K562 (cell line): ENCODE results near the gene CTRL. TPM values are rescaled to one million over a fixed set of nuclear protein-coding genes. Genes with fewer than 3 reads are reported as not detected.

Source experiments
- ATAC-seq: fragments of 200-7000 bp; cut with Tn5 transposase; 3 replicates; pipeline ENCODE4 v1.9.1; 2020; ENCODE audit warnings: moderate library complexity
- BruUV-seq: library from RNA; stranded (reverse); fragments of 400-500 nt; replicated peaks from 2 replicates; lab custom pipeline; 2021; lab: Mats Ljungman, UMichigan
- CTCF ChIA-PET: fragments of 300-600 bp; formaldehyde crosslinking; extraction: SDS; loops from one replicate; lab custom pipeline; 2021; ENCODE audit warnings: low intra/inter-chr PET ratio; lab: Yijun Ruan, JAX
- POLR2A ChIA-PET: fragments of 300-600, 350-650 bp; sonication (Branson Sonifier 250); formaldehyde crosslinking; extraction: SDS; loops from one replicate; lab custom pipeline; 2021; ENCODE audit warnings: antibody characterized with exemption, inconsistent platforms; lab: Yijun Ruan, JAX
- DNase-seq, 4 experiments: peaks; one replicate each; pipeline versions ENCODE4 v3.0.0 to v3.0.0-alpha.2; 2011 to 2018; ENCODE audit warnings: low spot score in 3 of 4, mixed read lengths in 3 of 4; ENCODE audit errors: extremely low read depth in 1 of 4
- FAIRE-seq: peaks from 2 replicates; lab custom pipeline; 2011; peaks lifted over from hg19 to GRCh38; lab: Jason Lieb, UNC
- H2AFZ ChIP-seq: 2 replicates; pipeline ENCODE4 v1.6.0; 2011; ENCODE audit warnings: low read depth, low read length, control low read depth, inconsistent platforms
- H3K27ac ChIP-seq: fragments of 200-600 bp; 3 replicates; pipeline ENCODE4 v1.8.0; 2011; ENCODE audit warnings: low read depth, mild to moderate bottlenecking, control low read depth, inconsistent platforms, low read length, moderate library complexity, mixed read lengths; ENCODE audit errors: extremely low read depth
- H3K27me3 ChIP-seq, 2 experiments: fragments of 300-600 bp in 1 of 2; 2 replicates in 1 of 2; 3 replicates in 1 of 2; pipeline versions ENCODE4 v1.6.0 to v1.8.0; 2011; ENCODE audit warnings: inconsistent platforms in 2 of 2, low read length in 2 of 2, mild to moderate bottlenecking in 1 of 2, mixed read lengths in 1 of 2, moderate library complexity in 1 of 2; ENCODE audit not compliant: control insufficient read depth in 2 of 2, insufficient read depth in 2 of 2
- H3K36me3 ChIP-seq: fragments of 300-600 bp; 3 replicates; pipeline ENCODE4 v1.8.0; 2011; ENCODE audit warnings: mild to moderate bottlenecking, low read length, inconsistent platforms; ENCODE audit not compliant: control insufficient read depth, insufficient read depth
- H3K4me1 ChIP-seq, 2 experiments: fragments of 200-600 bp in 1 of 2; replicated peaks in 1 of 2; 2 replicates in 1 of 2; 3 replicates in 1 of 2; pipeline versions ENCODE4 v1.5.1 to v1.8.0; 2011; ENCODE audit warnings: inconsistent platforms in 2 of 2, low read length in 2 of 2, mild to moderate bottlenecking in 1 of 2, mixed read lengths in 1 of 2, moderate library complexity in 1 of 2; ENCODE audit not compliant: control insufficient read depth in 2 of 2, insufficient read depth in 2 of 2
- H3K4me2 ChIP-seq: 2 replicates; pipeline ENCODE4 v1.6.1; 2011; ENCODE audit warnings: low read length, control low read depth, inconsistent platforms, mixed read lengths; ENCODE audit not compliant: insufficient read depth
- H3K4me3 ChIP-seq: fragments of 200-600 bp; sonication (generic), shearing (Covaris generic); 2 replicates; pipeline ENCODE4 v1.5.1; 2016; ENCODE audit warnings: control low read depth, inconsistent platforms
- H3K79me2 ChIP-seq: fragments of 200-600 bp; 3 replicates; pipeline ENCODE4 v1.8.0; 2011; ENCODE audit warnings: low read length, inconsistent platforms; ENCODE audit not compliant: control insufficient read depth, insufficient read depth
- H3K9ac ChIP-seq, 2 experiments: 2 replicates each; pipeline versions ENCODE4 v1.6.0 to v1.6.1; 2011; ENCODE audit warnings: low read depth in 2 of 2, low read length in 2 of 2, control low read depth in 1 of 2, inconsistent platforms in 1 of 2, mild to moderate bottlenecking in 1 of 2, mixed read lengths in 1 of 2; ENCODE audit not compliant: insufficient read depth in 1 of 2
- H3K9me1 ChIP-seq: one replicate; pipeline ENCODE4 v1.6.0; 2011; ENCODE audit warnings: inconsistent platforms, mild to moderate bottlenecking, low read length, moderate library complexity; ENCODE audit not compliant: control insufficient read depth, insufficient read depth
- H3K9me3 ChIP-seq: replicated peaks from 2 replicates; pipeline ENCODE4 v1.5.1; 2011; ENCODE audit warnings: low read depth, low read length, inconsistent platforms; ENCODE audit not compliant: control insufficient read depth, insufficient read depth
- H4K20me1 ChIP-seq: replicated peaks from 2 replicates; pipeline ENCODE4 v1.6.1; 2011; ENCODE audit warnings: low read length, inconsistent platforms, mixed read lengths; ENCODE audit not compliant: control insufficient read depth, insufficient read depth
- ARHGAP35 ChIP-seq: fragments of 450-650 bp; IDR thresholded peaks from 2 replicates; pipeline ENCODE4 v1.6.1; 2018; ENCODE audit not compliant: partially characterized antibody
- ARID1B ChIP-seq: fragments of 450-650 bp; IDR thresholded peaks from 2 replicates; pipeline ENCODE4 v1.6.1; 2016; ENCODE audit warnings: antibody characterized with exemption, mild to moderate bottlenecking, inconsistent platforms
- BRF1 ChIP-seq: IDR thresholded peaks from 3 replicates; pipeline ENCODE4 v1.6.1; 2011; ENCODE audit warnings: borderline replicate concordance, mild to moderate bottlenecking; ENCODE audit not compliant: insufficient read length; ENCODE audit errors: extremely low read depth
- E2F5 ChIP-seq: sonication (generic); formaldehyde crosslinking; IDR thresholded peaks from 2 replicates; pipeline ENCODE4 v1.8.0; 2022; ENCODE audit warnings: mild to moderate bottlenecking, missing genetic modification reagents
- GATAD2A ChIP-seq: fragments of 450-650 bp; IDR thresholded peaks from 2 replicates; pipeline ENCODE4 v1.6.1; 2017
- L3MBTL2 ChIP-seq: fragments of 450-650 bp; IDR thresholded peaks from 2 replicates; pipeline ENCODE4 v1.6.1; 2016; ENCODE audit warnings: mild to moderate bottlenecking, moderate library complexity
- NFE2 ChIP-seq: IDR thresholded peaks from 2 replicates; pipeline ENCODE4 v1.6.1; 2014; ENCODE audit warnings: antibody characterized with exemption, low read depth
- PCBP1 ChIP-seq: fragments of 200-400 bp; formaldehyde crosslinking; IDR thresholded peaks from 2 replicates; pipeline ENCODE4 v1.6.1; 2018; ENCODE audit warnings: mild to moderate bottlenecking, low read depth, low read length; ENCODE audit not compliant: poor library complexity, severe bottlenecking
- REST ChIP-seq, 2 experiments: fragments of 450-650 bp; formaldehyde crosslinking in 1 of 2; IDR thresholded peaks; 2 replicates each; pipeline versions ENCODE4 v1.4.0 to v1.6.1; 2014 to 2020; ENCODE audit warnings: mild to moderate bottlenecking in 2 of 2, borderline replicate concordance in 1 of 2, low read depth in 1 of 2
- SMAD4 ChIP-seq: fragments of 250-450 bp; sonication (Bioruptor Pico); conservative IDR thresholded peaks from 2 replicates; pipeline ENCODE4 v1.8.0; 2021; ENCODE audit warnings: inconsistent platforms, mild to moderate bottlenecking, moderate library complexity
- SRSF3 ChIP-seq: fragments of 200-400 bp; formaldehyde crosslinking; IDR thresholded peaks from 2 replicates; pipeline ENCODE4 v1.6.1; 2016; ENCODE audit warnings: mild to moderate bottlenecking, low read length, moderate library complexity; ENCODE audit not compliant: insufficient read depth
- TRIM28 ChIP-seq: fragments of 450-650 bp; IDR thresholded peaks from 2 replicates; pipeline ENCODE4 v1.6.1; 2017
- ZNF384 ChIP-seq: IDR thresholded peaks from 2 replicates; pipeline ENCODE4 v1.6.1; 2012; ENCODE audit warnings: low read depth, low read length, improper control_type of control experiment
- ZNF589 ChIP-seq: fragments of 200-800 bp; sonication (Bioruptor generic); IDR thresholded peaks from 2 replicates; pipeline ENCODE4 v1.6.1; 2016; ENCODE audit warnings: low read depth, missing genetic modification characterization, missing compliant biosample characterization
- WGBS: fragments of 100-300 bp; shearing (Covaris generic); methylation state at CpG from one replicate; pipeline ENCODE4 v1.1.6; 2016; ENCODE audit warnings: low coverage, mixed read lengths; ENCODE audit not compliant: insufficient coverage; ENCODE audit errors: missing lambda C conversion rate; 5-methylcytosine and 5-hydroxymethylcytosine counted together
- in situ Hi-C: fragments of 300-500 bp; cut with MboI; formaldehyde crosslinking; loops from 4 replicates; pipeline ENCODE4 v1.15.0; 2018; ENCODE audit warnings: inconsistent platforms, mixed read lengths
- intact Hi-C: fragments of 100-400 bp; cut with micrococcal nuclease; formaldehyde crosslinking; loops from 2 replicates; pipeline ENCODE4 v1.14.2; 2022
- polyA plus RNA-seq, 8 experiments: library from polyadenylated mRNA; depleted of rRNA in 4 of 8; stranded (reverse) in 5 of 8; unstranded in 3 of 8; fragments of >200 nt; fragmentation: Nextera tagmentation in 2 of 8; fragmentation: Illumina TruSeq in 1 of 8; extraction: Ambion mirVana in 2 of 8; extraction: Trizol in 1 of 8; gene quantifications; 2 replicates each; pipeline versions ENCODE4 v1.2.1 to v1.2.3, GENCODE V29; 2011 to 2014; ENCODE audit warnings: inconsistent platforms in 1 of 8, missing spikeins in 1 of 8
- total RNA-seq, 7 experiments: library from RNA; depleted of rRNA in 6 of 7; stranded (reverse); fragments of >200 nt in 6 of 7; fragmentation: Illumina TruSeq in 2 of 7; extraction: Trizol in 2 of 7; gene quantifications; 2 replicates each; pipeline versions ENCODE4 v1.2.1 to v1.2.3, GENCODE V29; 2011 to 2021; ENCODE audit warnings: low replicate concordance in 1 of 7

CTRL gene
- total and polyA plus RNA-seq, 9 of the 15 experiments (the other 6 are each of a cell fraction or from before 2014, with no cell fraction given) = 1.4 to 5.6 (median 2.5) TPM

- intact Hi-C loops = no loop called here
- peaks cover 2 to 6% of the 10 kb centered on the region in 2 experiments; a peak in 2 of 5 replicates for H3K4me1 ChIP-seq
- ChIA-PET CTCF (no interaction called here), POLR2A (interaction anchor here (1.4 kb wide), 1 partner anchor 25 kb away, joined by 4 read pairs; no protein-coding TSS in a partner anchor)
- H3K9me3 ChIP-seq = no peaks in the 10 kb centered on the region
- no peak overlapping the region for H2AFZ ChIP-seq
- no peaks in the 10 kb centered on the region; the same call in 2 of the 3 replicates for H3K36me3 ChIP-seq
- H3K4me3 ChIP-seq = no peak overlapping the region
- no peaks in the 10 kb centered on the region; the same call in 1 of the 2 replicates for H4K20me1 ChIP-seq
- BruUV-seq = no TSS peak
- ATAC-seq = no peak
- H3K9me1 ChIP-seq = no peaks in the 10 kb centered on the region
- no peak overlapping the region for H3K4me2 ChIP-seq
- no peak overlapping the region for H3K27ac ChIP-seq
- WGBS = 20% methylated on average over 2 of the region's 2 CpGs
- no peak for DNase-seq
- FAIRE-seq = no peak
- no peak overlapping the region for H3K9ac ChIP-seq
- no peaks in the 10 kb centered on the region for H3K79me2 ChIP-seq
- H3K27me3 ChIP-seq = no peaks in the 10 kb centered on the region
- in situ Hi-C loops = no loop called here
- TF ChIP-seq NFE2 (no peak), SRSF3 (no peak), TRIM28 (no peak), E2F5 (CRISPR knock-in tag) (no peak), L3MBTL2 (no peak), ZNF384 (no peak), ARID1B (no peak), GATAD2A (no peak), SMAD4 (CRISPR knock-in tag) (no peak), ZNF589 (CRISPR knock-in tag) (no peak), ARHGAP35 (no peak), BRF1 (no peak), REST (IDR thresholded peaks at IDR 0.05; ENCODE audit: borderline replicate concordance) (no peak), REST (CRISPR knock-in tag; IDR thresholded peaks at IDR 0.05; ENCODE audit: low read depth) (no peak), PCBP1 (no peak)
These were observed 21.5 kb downstream of the CTRL start for GRCh38 chr16:67910158-67910557.
